BJ (cell line): ENCODE measurements around the gene DDX28. TPM values are rescaled to one million over a fixed set of nuclear protein-coding genes. Genes with fewer than 3 reads are reported as not detected.

Experiments
- CTCF ChIA-PET: fragments of 350-600 bp; formaldehyde crosslinking; extraction: SDS; loops from one replicate; lab custom pipeline; 2021; ENCODE audit warnings: antibody characterized with exemption, inconsistent platforms; lab: Yijun Ruan, JAX
- POLR2A ChIA-PET: fragments of 300-600 bp; sonication (Branson Sonifier 250); formaldehyde crosslinking; extraction: SDS; loops from one replicate; lab custom pipeline; 2021; ENCODE audit warnings: antibody characterized with exemption; lab: Charles Lee
- DNase-seq: peaks from one replicate; pipeline ENCODE4 v3.0.0-alpha.2; 2011; ENCODE audit warnings: low read depth
- H3K27me3 ChIP-seq: 2 replicates; pipeline ENCODE4 v1.6.0; 2011; ENCODE audit warnings: low read length; ENCODE audit not compliant: control insufficient read depth, insufficient read depth
- H3K36me3 ChIP-seq: 2 replicates; pipeline ENCODE4 v1.5.1; 2011; ENCODE audit warnings: low read length; ENCODE audit not compliant: control insufficient read depth, insufficient read depth
- H3K4me3 ChIP-seq: 2 replicates; pipeline ENCODE4 v1.5.1; 2011; ENCODE audit warnings: low read depth, mild to moderate bottlenecking, control low read depth, low read length
- polyA plus RNA-seq: library from polyadenylated mRNA; depleted of rRNA; stranded (reverse); fragments of >200 nt; gene quantifications from 2 replicates; pipeline ENCODE4 v1.2.3, GENCODE V29; 2011
- TF ChIP-seq, protein P1 (sequence below): IDR thresholded peaks from 2 replicates; pipeline ENCODE4 v1.5.1; 2011; ENCODE audit warnings: low read depth, mild to moderate bottlenecking, control low read depth, inconsistent platforms, low read length, moderate library complexity; ENCODE audit not compliant: insufficient read depth

The DDX28 gene
- polyA plus RNA-seq, 1 experiment: 10.1 TPM

DNA sequence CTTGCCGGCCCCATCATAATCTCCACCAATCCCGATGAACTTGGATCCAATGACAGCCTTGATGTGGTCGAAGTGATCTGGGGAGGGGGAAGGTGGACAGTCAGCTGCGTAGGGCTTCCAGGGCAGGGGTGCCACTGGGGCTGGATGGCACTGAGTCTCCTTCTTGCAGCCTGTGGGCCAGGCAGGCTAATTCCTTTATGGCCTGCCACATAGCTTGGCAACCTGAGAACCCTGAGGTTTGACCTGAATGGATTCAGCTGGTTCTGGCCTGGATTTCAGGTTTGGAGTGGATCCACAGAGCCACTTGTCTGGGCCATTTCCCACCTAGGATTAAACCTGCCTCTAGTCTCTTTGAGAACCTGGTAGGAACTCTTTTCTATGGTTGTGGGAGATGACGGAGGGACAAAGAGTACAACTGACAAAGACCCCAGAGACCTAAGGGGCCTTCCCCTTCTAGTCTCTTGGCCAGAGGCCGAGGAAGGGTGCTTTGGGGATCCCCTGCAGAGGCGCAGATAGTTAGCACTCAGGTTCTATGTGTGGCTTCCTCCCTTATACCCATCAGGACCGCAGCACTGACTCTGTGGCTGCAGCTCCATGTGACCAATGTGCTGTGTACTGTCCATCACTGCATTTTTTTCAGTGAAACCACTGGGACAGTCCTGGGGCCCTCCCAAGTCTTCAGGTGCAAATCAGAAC, 33.6 kb downstream of the DDX28 start:
- TF ChIP-seq, protein P1, sequence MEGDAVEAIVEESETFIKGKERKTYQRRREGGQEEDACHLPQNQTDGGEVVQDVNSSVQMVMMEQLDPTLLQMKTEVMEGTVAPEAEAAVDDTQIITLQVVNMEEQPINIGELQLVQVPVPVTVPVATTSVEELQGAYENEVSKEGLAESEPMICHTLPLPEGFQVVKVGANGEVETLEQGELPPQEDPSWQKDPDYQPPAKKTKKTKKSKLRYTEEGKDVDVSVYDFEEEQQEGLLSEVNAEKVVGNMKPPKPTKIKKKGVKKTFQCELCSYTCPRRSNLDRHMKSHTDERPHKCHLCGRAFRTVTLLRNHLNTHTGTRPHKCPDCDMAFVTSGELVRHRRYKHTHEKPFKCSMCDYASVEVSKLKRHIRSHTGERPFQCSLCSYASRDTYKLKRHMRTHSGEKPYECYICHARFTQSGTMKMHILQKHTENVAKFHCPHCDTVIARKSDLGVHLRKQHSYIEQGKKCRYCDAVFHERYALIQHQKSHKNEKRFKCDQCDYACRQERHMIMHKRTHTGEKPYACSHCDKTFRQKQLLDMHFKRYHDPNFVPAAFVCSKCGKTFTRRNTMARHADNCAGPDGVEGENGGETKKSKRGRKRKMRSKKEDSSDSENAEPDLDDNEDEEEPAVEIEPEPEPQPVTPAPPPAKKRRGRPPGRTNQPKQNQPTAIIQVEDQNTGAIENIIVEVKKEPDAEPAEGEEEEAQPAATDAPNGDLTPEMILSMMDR: no peak
- POLR2A ChIA-PET: no interaction called here
- no peaks in the 10 kb centered on the region for H3K27me3 ChIP-seq
- DNase-seq: no peak
- no peak overlapping the region for H3K4me3 ChIP-seq
- CTCF ChIA-PET: interaction anchor here (1.1 to 3.3 kb wide), 2 partner anchors 9 to 241 kb away, joined by 3 to 18 read pairs; partner anchors contain the start of gene DPEP2
- no peaks in the 10 kb centered on the region for H3K36me3 ChIP-seq

DNA sequence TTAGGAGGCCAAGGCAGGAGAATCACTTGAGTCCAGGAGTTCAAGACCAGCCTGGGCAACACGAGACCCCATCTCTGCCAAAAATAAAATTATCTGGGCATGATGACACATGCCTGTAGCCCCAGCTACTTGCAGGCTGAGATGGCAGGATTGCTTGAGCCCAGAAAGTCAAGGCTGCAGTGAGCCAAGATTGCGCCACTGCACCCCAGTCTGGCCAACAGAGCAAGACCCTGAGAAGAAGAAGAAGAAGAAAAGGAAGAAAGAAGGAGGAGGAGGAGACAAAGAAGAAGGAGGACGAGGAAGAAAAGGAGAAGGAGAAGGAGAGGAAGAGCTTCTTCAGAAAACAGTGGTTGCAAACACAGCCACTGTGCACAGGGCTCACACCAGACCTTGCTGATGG, 34.4 kb downstream of the DDX28 start:
- POLR2A ChIA-PET: no interaction called here
- no peaks in the 10 kb centered on the region for H3K27me3 ChIP-seq
- DNase-seq: no peak
- TF ChIP-seq, protein P1: no peak
- H3K36me3 ChIP-seq: no peaks in the 10 kb centered on the region
- H3K4me3 ChIP-seq: no peak overlapping the region
- CTCF ChIA-PET: interaction anchor here (0.9 to 1.1 kb wide), 2 partner anchors 10 to 55 kb away, joined by 3 read pairs; partner anchors contain the start of gene DPEP2

DNA sequence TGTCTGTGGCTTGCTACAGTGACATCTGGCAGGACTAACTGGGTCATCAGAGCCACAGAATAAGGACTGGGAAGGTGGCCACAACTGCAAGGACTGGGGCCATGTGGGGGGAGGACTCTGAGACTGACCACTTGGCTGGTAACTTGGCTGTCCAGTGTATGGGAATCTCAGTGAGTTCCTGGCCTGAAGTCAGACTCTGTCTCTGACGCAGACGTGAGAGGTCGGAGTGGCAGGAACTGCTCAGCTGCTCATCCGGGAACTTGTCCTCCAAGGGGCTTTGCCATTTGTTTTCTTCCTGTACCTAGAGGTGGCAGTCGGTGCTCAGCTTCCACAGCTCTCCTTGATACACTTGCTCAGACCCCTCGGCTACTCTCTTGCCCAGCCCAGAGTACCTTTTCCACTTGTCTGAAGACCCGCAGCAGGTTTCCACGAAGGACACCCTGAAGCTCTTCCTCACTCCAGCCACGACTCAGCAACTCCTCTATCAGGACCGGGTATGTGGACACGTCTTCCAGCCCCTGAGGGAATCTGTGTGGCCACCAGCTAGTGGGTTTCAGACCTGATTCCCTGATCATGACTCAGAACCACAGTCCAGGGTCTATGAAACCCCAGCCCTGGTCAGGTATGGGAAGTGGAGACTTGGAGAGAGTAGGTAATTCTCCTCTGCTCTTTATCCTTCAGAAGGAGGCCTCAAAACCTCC, 35.4 kb downstream of the DDX28 start:
- CTCF ChIA-PET: interaction anchor here (2.2 kb wide), 1 partner anchor 53 kb away, joined by 7 read pairs; no protein-coding TSS in a partner anchor

DNA sequence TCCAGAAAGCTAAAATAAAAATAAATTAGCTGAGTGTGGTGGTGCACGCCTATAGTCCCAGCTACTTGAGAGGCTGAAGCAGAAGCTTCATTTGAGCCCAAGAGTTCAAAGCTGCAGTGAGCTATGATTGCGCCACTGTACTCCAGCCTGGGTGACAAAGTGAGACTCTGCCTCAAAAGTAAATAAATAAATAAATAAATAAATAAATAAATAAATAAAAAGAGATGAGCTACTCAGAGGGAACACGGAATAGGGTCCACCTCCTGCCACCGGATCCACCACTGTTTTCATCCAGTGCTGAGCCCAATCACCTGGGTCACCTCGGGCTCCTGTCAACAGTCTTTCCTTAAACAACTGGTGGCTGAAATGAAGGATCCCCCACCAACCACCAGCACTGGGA, 36.1 kb downstream of the DDX28 start:
- CTCF ChIA-PET: interaction anchor here (1.6 to 2.2 kb wide), 2 partner anchors 54 to 240 kb away, joined by 3 to 7 read pairs; no protein-coding TSS in a partner anchor
- POLR2A ChIA-PET: no interaction called here
- no peaks in the 10 kb centered on the region for H3K27me3 ChIP-seq
- TF ChIP-seq, protein P1: no peak
- no peak overlapping the region for H3K4me3 ChIP-seq
- DNase-seq: no peak
- H3K36me3 ChIP-seq: no peaks in the 10 kb centered on the region

More for the DNA sequence above, 35.4 kb downstream of the DDX28 start:
- TF ChIP-seq, protein P1: no peak
- Histone ChIP-seq H3K36me3 (no peaks in the 10 kb centered on the region), H3K27me3 (no peaks in the 10 kb centered on the region), H3K4me3 (no peak overlapping the region)
- POLR2A ChIA-PET: no interaction called here
- no peak for DNase-seq
